GM18520 (cell line): ENCODE measurements around the gene ZNF605.
"Not testable (repeated sequence)": the region's sequence is repeated elsewhere in the genome, so short reads cannot be mapped to it uniquely, and the experiment has no call there.

Experiments used
- ATAC-seq: cut with Tn5 transposase; IDR thresholded peaks from one replicate; pipeline ENCODE4 v1.9.1; 2021; ENCODE audit not compliant: unreplicated experiment

Gene ZNF605

DNA sequence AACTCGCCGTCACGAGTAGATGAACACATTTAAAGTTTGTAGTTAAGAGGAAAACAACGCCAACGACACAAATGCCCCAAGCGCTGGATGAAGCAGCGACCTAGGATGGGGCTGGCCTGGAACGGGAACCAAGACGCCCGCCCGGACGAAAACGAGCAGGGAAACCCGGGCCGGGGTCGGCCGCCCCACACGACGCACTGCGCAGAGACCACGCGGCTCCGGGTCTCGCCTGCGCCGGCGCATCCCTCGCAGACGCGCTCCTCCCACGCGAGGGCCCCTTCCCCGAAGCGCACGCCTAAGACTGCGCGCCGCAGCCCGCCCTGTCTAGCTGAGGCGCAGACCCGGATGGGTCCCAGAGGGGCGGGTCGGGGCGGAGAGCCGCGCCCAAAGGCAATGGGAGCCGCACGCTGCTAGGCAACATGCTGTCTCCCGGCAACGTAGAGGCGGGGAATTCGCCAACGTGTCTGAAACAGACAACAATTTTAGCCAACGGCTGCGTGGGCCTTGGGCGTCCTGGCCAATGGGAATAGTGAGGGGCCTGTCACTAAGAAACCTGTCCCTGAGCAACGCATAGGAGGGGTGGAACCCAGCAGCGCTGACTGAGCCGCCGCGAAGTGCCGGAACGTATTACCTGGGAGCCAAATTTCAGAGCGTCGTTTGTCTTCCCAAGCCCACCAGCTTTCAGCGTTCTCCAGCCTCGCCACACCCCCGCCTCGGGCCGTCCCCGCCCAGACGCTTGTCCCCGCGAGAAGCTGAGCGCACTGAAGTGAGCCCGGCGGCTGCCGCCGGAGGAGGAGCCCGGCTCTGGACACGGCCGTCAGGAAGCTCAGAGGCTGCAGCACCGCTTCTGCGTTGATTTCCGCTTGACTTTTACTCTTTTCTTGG lies 47.7 kb downstream of the ZNF605 start:
- ATAC-seq: peak; percentile 73

DNA sequence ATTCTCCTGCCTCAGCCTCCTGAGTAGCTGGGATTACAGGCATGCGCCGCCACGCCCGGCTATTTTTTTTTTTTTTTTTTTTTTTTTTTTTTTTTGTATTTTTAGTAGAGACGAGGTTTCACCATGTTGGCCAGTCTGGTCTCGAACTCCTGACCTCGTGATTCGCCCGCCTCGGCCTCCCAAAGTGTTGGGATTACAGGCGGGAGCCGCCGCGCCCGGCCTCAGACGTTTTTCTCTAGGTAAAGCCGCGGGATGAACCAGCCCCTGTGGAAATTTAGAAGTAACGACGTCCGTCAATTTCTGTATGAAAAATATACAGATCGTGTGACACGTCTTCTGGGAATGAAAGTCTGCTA lies 48.3 kb downstream of the ZNF605 start:
- ATAC-seq: not testable (repeated sequence)

DNA sequence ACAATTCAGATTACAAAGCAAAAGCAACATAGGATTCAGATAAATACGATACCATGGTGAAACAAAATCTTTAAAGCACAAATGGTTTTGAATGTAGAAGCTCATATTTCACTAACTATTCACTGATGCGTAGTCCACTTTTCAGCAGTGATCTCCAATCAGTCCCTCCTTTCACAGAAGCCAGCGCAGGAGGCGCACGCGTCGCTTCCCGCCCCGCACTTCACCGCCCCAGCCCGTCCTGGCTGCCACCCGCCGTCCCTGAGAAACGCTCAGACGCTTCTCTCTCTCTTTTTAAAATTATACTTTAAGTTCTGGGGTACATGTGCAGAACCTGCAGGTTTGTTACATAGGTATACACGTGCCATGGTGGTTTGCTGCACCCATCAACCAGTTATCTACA lies 48.9 kb downstream of the ZNF605 start:
- ATAC-seq: no peak

DNA sequence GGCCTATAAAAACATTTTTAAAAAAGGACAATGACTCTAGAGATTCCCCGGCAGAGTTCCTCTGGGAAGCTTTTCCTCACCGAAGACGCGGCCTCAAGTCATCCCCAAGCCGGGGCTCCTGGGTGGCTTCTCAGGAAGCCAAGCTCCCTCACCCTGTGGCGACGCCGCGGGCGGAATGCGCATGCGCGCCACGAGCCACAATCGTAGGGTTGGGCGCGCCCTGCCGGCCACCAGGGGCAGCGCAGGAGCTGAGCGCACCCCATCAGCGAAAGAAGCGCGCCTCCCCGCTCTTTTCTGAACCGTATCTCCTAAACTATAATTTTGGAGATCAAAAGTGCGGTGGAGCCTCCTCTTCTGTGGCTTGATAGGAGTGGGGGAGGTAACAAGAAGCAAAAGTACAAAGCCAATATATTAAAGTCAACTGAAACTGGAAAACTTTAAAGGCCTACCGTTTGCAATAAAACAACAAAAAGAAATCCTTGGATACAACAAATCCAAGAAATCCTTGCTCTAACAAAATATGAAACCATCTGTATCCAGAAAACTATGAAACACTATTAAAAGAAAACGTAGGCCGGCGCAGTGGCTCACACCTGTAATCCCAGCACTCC lies 51.3 kb downstream of the ZNF605 start:
- no peak for ATAC-seq

DNA sequence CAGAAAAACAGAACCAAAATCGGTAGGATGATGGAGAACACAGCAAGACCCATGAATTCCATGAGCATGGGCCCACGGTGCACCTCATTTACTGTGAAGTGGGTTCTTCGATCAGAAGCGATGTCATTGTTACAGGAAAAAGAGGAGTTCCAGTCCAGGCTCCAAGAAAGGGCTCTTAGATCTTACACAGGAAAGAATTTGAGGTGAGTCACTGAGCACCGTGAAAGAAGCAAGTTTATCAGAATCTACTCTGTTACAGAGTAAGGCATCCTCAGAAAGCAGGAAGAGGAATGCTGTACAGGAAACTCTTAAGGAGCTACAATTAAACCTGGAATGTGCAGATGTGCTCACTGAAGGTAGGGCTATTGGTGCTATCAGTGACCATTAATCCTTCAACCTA lies 57.1 kb downstream of the ZNF605 start:
- no peak for ATAC-seq

DNA sequence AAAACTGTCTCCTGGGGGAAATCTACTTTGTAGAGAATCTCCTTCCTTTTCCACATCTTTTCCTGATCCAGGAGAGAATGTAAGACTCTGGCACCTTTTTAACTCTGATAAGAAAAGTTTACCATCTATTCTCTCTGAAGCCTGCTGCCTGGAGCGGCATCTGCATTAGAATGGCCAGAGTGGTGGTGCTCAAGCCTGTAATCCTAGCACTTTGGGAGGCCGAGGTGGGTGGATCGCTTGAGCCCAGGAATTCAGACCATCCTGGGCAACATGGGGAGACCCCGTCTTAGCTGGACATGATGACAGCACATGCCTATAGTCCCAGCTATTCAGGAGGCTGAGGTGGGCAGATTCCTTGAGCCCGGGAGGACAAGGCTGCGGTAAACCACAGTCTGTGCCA lies 67.3 kb downstream of the ZNF605 start:
- ATAC-seq: no peak

DNA sequence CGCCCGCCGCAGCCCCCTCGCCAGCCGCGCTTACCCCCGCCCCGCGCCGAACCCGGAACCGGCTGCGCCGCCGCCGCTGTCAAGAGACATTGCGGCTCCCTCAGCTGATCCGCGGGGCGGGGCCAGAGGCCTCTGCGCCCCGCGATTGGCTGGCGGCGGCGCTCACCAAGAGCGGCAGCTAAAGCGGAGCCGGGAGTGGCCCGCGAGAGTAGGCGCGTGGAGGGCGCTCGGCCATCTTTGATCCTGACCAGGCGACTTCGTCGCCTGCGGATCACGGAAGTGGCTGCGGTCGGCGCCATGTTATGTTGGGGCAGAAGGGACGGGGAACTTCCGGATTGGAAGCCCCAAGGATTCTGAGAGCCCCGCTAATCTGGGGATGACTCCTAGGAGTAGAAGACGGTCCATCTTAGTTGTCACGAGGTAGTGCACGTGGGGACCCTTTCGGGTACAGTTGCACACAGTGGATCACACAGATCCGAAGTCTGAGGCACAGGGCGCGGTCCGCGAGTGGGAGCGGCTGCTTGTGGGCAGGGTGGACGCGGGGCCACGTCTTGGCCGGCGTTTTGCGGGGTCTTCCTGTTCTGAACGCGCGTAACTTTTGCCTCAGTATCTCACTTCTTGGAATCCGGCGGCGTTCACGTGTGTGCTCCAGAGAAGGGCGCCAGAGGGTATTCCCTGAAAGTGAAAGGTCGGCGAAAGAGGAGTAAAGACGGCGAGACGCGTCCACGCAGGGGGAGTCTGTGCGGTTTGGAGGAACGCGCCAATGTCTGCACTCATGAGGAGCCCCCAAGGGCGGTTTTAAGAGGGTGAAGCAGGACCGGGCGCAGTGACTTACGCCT lies 68.4 kb downstream of the ZNF605 start, which contains the start of gene CHFR:
Gene CHFR, minus strand, starts transcription at position 93 of the 839 bp plus-strand sequence. CDS start 277 bp downstream, outside the sequence.
- ATAC-seq: peak; percentile 99

DNA sequence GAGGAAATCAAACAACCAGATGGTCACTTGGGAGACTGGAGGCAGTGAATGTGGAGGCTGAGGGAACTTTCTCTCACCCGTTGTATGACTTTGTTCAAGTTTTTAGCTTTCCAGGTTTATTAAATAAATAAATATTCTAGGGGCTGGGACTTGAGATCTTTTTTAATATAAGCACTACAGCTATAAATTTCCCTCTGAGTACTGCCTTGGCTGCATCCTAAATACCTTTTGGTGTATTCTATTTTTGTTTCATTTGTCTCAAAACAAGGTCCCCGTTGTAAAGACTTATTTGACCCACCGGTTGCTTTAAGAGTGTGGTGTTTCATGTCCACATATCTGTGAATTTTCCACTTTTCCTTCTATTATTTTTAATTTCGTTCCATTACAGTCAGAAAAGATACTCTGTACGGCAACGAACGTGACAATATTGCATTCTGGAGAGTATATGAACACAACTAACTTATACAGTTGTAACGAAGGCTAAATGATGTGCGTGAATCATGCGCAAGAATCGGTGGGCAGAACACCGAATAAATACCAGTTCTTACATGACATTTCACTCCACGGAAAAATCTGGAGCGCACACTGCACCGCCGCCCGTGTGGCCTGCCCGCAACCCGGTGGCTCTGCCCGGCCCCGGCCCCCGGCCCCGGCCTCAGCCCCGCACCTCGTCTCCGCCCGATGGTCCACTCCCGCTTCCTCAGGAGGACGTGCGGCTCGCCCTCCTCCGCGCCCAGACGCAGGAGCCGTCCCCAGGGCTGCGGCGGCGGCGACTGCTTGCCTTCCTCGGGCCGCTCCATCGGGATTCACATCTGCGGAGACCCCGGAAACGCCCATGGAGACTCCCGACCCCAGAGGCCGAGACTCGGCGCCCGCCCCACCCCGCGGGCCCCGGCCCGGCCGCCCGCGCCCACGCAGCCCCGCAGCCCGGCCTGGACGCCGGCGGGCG lies 69.3 kb downstream of the ZNF605 start:
- ATAC-seq: peak; percentile 2

DNA sequence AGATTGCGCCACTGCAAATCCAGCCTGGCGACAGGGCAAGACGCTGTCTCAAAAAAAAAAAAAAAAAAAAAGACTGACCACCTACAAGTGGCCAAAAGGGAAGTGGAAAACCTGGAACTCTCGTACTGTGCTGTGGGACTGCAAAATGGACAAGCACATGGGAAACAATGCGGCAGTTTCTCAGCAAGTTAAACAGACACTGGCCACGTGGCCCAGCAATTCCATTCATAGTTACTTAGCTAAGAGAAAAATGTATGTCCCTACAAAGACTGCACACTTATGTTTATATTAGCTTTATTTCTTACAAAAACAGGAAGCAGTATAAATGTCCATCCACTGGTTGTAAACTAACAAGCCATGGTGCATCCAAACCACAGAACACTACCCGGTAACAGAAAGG lies 74.3 kb downstream of the ZNF605 start:
- ATAC-seq: no peak

DNA sequence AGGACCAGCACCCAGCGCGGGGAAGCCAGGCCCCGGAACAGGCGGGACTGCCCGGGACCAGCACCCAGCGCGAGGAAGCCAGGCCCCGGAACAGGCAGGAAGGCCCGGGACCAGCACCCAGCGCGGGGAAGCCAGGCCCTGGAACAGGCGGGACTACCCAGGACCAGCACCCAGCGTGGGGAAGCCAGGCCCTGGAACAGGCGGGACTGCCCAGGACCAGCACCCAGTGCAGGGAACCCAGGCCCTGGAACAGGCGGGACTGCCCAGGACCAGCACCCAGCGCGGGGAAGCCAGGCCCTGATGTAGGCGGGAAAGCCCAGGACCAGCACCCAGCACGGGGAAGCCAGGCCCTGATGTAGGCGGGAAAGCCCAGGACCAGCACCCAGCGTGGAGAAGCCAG lies 81.5 kb downstream of the ZNF605 start:
- not testable (repeated sequence) for ATAC-seq

DNA sequence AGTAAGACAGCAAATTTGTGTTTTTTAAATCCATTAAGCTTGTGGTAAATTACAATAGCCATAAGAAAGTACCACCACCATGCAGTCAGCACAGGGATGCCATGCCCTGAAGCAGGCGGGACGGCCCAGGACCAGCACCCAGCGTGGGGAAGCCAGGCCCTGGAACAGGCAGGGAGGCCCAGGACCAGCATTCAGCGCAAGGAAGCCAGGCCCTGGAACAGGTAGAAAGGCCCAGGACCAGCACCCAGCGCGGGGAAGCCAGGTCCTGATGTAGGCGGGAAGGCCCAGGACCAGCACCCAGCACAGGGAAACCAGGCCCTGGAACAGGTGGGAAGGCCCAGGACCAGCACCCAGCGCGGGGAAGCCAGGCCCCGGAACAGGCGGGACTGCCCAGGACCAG lies 81.9 kb downstream of the ZNF605 start:
- ATAC-seq: no peak

DNA sequence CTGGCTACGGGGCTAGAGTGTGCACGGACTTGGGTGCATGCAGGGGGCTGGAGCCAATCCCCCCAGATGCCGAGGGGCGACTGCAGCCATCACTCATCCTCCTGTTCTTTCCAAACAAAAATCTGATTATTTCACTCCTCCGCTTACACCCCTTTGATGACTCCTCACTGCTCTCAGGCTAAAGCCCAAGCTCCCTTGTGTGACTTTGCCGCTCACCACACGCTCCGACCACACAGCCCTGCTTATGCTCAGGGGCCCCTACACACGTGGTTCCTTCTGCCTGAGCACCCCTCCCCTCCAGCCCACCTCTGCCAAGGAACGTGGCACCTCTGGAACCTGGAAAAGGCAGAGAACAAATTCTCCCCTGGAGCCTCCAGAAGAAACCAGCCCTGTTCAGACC lies 82.4 kb downstream of the ZNF605 start:
- no peak for ATAC-seq

DNA sequence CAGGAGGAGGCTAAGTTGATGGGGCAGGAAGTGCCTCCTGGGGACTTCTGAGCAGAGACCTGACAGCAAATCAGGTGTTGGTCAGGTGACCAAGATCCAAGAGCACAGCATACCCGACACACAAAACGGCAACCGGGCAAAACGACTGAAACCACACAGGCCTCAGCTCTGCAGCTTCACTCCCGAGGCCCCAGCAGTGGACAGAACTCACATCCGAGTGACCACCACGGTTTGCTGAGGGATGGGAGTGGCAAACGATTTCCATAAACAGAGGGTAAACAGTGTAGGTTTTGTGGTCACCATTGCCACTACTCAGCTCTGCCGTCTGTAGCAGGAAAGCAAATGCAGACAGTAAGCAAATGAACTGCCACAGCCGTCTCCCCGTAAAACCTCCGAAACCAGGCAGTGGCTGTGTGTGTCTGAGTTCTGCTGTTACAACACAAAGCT lies 83.1 kb downstream of the ZNF605 start:
- ATAC-seq: no peak

DNA sequence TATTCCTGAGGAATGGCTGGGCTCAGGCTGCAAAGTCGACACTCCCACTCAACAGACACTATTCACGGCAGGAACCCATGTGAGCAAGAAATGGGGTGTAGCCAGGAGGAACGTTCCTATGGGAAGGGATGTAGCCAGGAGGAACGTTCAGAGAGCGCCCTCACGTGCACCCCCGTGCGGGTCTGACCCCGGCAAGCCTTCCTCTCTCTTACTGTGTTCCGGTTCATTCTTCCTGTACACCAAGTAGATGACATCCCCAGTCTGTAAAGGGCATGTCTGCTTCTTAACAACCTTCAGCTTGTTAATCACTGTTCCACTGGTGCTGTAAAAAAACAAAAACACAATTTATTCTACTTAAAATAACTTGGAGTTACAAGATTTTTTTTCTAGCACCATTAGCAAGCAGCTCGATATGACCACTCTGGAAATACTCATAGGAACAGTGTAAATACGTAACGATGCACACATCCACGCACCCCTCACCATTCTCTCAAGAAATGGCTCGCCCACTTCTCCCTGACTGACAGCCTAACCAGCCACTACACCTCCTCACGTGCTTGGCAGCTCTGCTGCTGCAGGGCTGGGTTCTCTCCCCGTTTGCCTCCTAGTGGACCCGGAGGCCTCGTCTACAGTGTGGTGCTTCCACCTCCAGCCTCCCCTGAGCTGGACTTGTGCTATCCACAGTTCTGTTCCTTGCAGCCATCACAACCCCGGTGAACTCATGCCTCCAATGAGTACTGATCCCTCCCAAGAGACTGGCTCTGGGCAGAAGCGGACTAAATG lies 83.8 kb downstream of the ZNF605 start:
- no peak for ATAC-seq

DNA sequence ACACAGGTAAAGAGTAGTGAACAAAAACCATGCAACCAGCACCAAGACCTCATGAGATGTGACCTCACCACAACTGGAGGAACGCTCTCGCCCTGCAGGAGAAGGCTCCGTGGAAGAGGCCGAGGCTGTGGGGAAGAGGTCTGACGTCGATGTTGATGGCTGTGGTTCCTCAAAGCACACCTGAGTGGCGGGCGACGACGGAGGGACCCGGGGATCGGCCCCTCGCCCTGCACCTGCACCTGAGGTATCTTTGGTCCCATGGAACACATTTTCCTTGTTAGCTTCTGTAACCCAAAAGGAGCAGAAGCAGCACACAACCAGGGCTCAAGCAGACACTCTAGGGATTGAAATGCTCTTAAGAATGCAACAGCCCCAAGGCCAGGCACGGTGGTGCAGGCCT lies 86.6 kb downstream of the ZNF605 start:
- ATAC-seq: no peak
